GM18508 (cell line): ENCODE results near the gene RNF223.
"Not testable (repeated sequence)": the region's sequence is repeated elsewhere in the genome, so short reads cannot be mapped to it uniquely, and the experiment has no call there.

Source experiments
- ATAC-seq: cut with Tn5 transposase; IDR thresholded peaks from one replicate; pipeline ENCODE4 v1.9.1; 2021; ENCODE audit warnings: moderate number of reproducible peaks; ENCODE audit not compliant: insufficient read depth, unreplicated experiment

Gene RNF223

GRCh38 chr1:1088029-1088800 is 14.1 kb upstream of the RNF223 start:
- ATAC-seq, result no peak

GRCh38 chr1:1087351-1088028 is 13.4 kb upstream of the RNF223 start:
- no peak for ATAC-seq

GRCh38 chr1:1086911-1087341 is 12.8 kb upstream of the RNF223 start:
- ATAC-seq, result no peak

GRCh38 chr1:1085911-1086841 is 12.1 kb upstream of the RNF223 start:
- ATAC-seq, result no peak

- no peak for ATAC-seq
These were observed 11.2 kb upstream of the RNF223 start for GRCh38 chr1:1085171-1085841.

GRCh38 chr1:1084372-1085170 is 10.5 kb upstream of the RNF223 start:
- no peak for ATAC-seq

GRCh38 chr1:1083416-1084371 is 9.6 kb upstream of the RNF223 start:
- ATAC-seq, result no peak

GRCh38 chr1:1082776-1083415 is 8.8 kb upstream of the RNF223 start:
- no peak for ATAC-seq

- no peak for ATAC-seq
These were observed 8.2 kb upstream of the RNF223 start for GRCh38 chr1:1082239-1082775.

- ATAC-seq, result no peak
These were observed 7.5 kb upstream of the RNF223 start for GRCh38 chr1:1081311-1082238.

- no peak for ATAC-seq
These were observed 6.8 kb upstream of the RNF223 start for GRCh38 chr1:1080951-1081310.

GRCh38 chr1:1080122-1080757 is 6.1 kb upstream of the RNF223 start:
- no peak for ATAC-seq

- no peak for ATAC-seq
These were observed 5.5 kb upstream of the RNF223 start for GRCh38 chr1:1079408-1080121.

- not testable (repeated sequence) for ATAC-seq
These were observed 3.3 kb upstream of the RNF223 start for GRCh38 chr1:1077396-1077795.

- no peak for ATAC-seq
These were observed 1.2 kb upstream of the RNF223 start for GRCh38 chr1:1075148-1075935.
